ENCODE measurements around the gene CPS1. TPM values are rescaled to one million over a fixed set of nuclear protein-coding genes. Genes with fewer than 3 reads are reported as not detected.

Gene CPS1
- total and polyA plus RNA-seq, 2 of the 8 experiments (the other 6 are each of a cell fraction or from before 2014, with no cell fraction given), result 7.9 to 15.7 TPM

- TF ChIP-seq, protein P1, sequence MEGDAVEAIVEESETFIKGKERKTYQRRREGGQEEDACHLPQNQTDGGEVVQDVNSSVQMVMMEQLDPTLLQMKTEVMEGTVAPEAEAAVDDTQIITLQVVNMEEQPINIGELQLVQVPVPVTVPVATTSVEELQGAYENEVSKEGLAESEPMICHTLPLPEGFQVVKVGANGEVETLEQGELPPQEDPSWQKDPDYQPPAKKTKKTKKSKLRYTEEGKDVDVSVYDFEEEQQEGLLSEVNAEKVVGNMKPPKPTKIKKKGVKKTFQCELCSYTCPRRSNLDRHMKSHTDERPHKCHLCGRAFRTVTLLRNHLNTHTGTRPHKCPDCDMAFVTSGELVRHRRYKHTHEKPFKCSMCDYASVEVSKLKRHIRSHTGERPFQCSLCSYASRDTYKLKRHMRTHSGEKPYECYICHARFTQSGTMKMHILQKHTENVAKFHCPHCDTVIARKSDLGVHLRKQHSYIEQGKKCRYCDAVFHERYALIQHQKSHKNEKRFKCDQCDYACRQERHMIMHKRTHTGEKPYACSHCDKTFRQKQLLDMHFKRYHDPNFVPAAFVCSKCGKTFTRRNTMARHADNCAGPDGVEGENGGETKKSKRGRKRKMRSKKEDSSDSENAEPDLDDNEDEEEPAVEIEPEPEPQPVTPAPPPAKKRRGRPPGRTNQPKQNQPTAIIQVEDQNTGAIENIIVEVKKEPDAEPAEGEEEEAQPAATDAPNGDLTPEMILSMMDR (IDR thresholded peaks at IDR 0.05; ENCODE audit: control extremely low read depth in 1 of 3, insufficient read depth in 1 of 3, low read depth in 1 of 3, low read length in 3 of 3), result no peak
- TF ChIP-seq, protein P2, sequence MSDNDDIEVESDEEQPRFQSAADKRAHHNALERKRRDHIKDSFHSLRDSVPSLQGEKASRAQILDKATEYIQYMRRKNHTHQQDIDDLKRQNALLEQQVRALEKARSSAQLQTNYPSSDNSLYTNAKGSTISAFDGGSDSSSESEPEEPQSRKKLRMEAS (IDR thresholded peaks at IDR 0.05), result no peak
- TF ChIP-seq EGR1 (IDR thresholded peaks at IDR 0.05; ENCODE audit: borderline replicate concordance, low read depth, low read length), result no peak
- no peak for TF ChIP-seq SIX5 (IDR thresholded peaks at IDR 0.05; ENCODE audit: low read depth, low read length)
- TF ChIP-seq HDAC6 (IDR thresholded peaks at IDR 0.05; ENCODE audit: low read depth, low read length), result no peak
- TF ChIP-seq ATF2 (IDR thresholded peaks at IDR 0.05; ENCODE audit: low read length), result no peak
- TF ChIP-seq ZNF274 (IDR thresholded peaks at IDR 0.05; ENCODE audit: borderline replicate concordance, extremely low read depth, low read length), result no peak
- no peak for TF ChIP-seq KDM4A (IDR thresholded peaks at IDR 0.05; ENCODE audit: low read depth, low read length, severe bottlenecking)
- no peak for TF ChIP-seq TEAD4 (IDR thresholded peaks at IDR 0.05; ENCODE audit: low read depth, low read length)
- TF ChIP-seq CEBPB (IDR thresholded peaks at IDR 0.05; ENCODE audit: low read depth, low read length), result no peak
- TF ChIP-seq NRF1 (IDR thresholded peaks at IDR 0.05; ENCODE audit: low read depth, low read length), result no peak
- no peak for TF ChIP-seq YY1 (IDR thresholded peaks at IDR 0.05; ENCODE audit: low read depth, low read length)
- TF ChIP-seq FOSL1 (IDR thresholded peaks at IDR 0.05; ENCODE audit: insufficient read depth, low read depth, low read length), result no peak
Measured at GRCh38 chr2:210556329-210556980, at the start of gene CPS1 (continued).
